ENCODE data around the gene ZNF385A.
A peak's percentile ranks its signal among the peaks of the same experiment; 100 is the strongest.

The ZNF385A gene

DNA sequence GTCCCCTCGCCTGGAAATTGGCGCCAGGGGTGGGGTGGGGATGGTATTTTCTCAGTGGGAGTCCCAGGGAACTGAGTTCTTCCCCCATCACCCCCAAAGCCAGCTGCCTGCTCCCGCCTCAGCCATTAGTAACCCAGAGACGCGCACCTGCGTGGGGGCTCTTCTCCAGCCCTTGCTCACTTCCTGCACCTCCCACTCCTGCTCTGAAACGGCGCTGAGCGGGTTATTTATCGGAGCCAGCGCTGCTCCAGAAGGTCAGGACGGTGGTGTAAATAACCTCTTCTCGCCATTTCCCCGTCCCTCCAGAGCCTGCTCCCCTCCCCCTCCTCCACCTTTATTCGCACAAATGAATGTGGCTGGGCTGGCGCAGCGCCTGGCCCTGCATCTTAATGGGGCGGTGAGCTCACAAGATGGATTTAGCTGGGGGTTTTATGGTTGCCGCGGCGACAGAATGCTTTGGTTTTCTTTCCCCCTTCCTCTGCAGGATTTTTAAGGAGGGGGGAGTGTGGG, 32.5 kb downstream of the ZNF385A start:
- Histone ChIP-seq H3K9me3 (ENCODE audit: insufficient read depth, low read length, severe bottlenecking) (no peaks in the 10 kb centered on the region), H3K4me3 (ENCODE audit: low read depth in 1 of 2, low read length in 2 of 2) (no peak overlapping the region), H4K20me1 (ENCODE audit: insufficient read depth, low read length) (no peaks in the 10 kb centered on the region), H3K4me1 (ENCODE audit: insufficient read depth, low read length) (peaks cover 6% of the 10 kb centered on the region; the same call in 1 of the 2 replicates), H3K27me3 (ENCODE audit: insufficient read depth, low read length, poor library complexity) (no peaks in the 10 kb centered on the region), H3K36me3 (ENCODE audit: insufficient read depth, low read length) (peaks cover 44% of the 10 kb centered on the region), H3K27ac (ENCODE audit: low read length) (no peak overlapping the region), H3K79me2 (ENCODE audit: insufficient read depth, low read length) (no peaks in the 10 kb centered on the region), H3K4me2 (ENCODE audit: insufficient read depth, low read length) (no peak overlapping the region), H2AFZ (ENCODE audit: low read depth, low read length) (no peak overlapping the region), H3K9ac (ENCODE audit: low read depth, low read length) (no peak overlapping the region)
- TF ChIP-seq CTCF (IDR thresholded peaks at IDR 0.05; ENCODE audit: borderline replicate concordance, extremely low read depth, low read length, poor library complexity, severe bottlenecking) (no peak), EZH2 (IDR thresholded peaks at IDR 0.05; ENCODE audit: borderline replicate concordance, low read depth, low read length, severe bottlenecking) (no peak)
- ATAC-seq (ENCODE audit: insufficient read depth, low read depth) (peak; percentile 46), DNase-seq (peak; percentile 32)

DNA sequence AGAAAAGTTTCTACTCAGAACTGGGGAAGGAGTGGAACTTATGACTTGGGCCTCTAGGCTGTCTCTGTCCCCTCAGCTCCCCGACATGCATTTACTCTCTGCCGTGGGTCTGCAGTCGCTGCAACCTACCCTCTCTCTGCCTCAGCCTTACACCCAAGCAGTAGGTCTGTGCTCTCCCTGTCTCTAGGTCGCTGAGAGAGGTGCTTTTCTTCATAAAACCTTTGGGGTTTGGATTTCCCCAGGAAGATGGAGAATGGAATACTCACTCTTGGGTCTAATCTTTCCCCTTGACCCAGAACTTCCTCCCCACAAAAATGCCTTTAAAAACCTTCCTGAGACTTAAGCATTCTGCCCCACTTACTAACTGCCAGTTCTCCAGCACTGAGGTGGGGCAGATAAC, 33.2 kb downstream of the ZNF385A start:
- Histone ChIP-seq H4K20me1 (ENCODE audit: insufficient read depth, low read length) (no peaks in the 10 kb centered on the region), H3K79me2 (ENCODE audit: insufficient read depth, low read length) (no peaks in the 10 kb centered on the region), H3K4me1 (ENCODE audit: insufficient read depth, low read length) (no peaks in the 10 kb centered on the region), H3K9ac (ENCODE audit: low read depth, low read length) (no peak overlapping the region), H2AFZ (ENCODE audit: low read depth, low read length) (no peak overlapping the region), H3K4me3 (ENCODE audit: low read depth in 1 of 2, low read length in 2 of 2) (no peak overlapping the region), H3K9me3 (ENCODE audit: insufficient read depth, low read length, severe bottlenecking) (no peaks in the 10 kb centered on the region), H3K27ac (ENCODE audit: low read length) (no peak overlapping the region), H3K36me3 (ENCODE audit: insufficient read depth, low read length) (peaks cover 51% of the 10 kb centered on the region), H3K27me3 (ENCODE audit: insufficient read depth, low read length, poor library complexity) (no peaks in the 10 kb centered on the region), H3K4me2 (ENCODE audit: insufficient read depth, low read length) (no peak overlapping the region)
- DNase-seq (no peak), ATAC-seq (ENCODE audit: insufficient read depth, low read depth) (no peak)
- no peak for TF ChIP-seq CTCF (IDR thresholded peaks at IDR 0.05; ENCODE audit: borderline replicate concordance, extremely low read depth, low read length, poor library complexity, severe bottlenecking)
- TF ChIP-seq EZH2 (IDR thresholded peaks at IDR 0.05; ENCODE audit: borderline replicate concordance, low read depth, low read length, severe bottlenecking), result no peak

DNA sequence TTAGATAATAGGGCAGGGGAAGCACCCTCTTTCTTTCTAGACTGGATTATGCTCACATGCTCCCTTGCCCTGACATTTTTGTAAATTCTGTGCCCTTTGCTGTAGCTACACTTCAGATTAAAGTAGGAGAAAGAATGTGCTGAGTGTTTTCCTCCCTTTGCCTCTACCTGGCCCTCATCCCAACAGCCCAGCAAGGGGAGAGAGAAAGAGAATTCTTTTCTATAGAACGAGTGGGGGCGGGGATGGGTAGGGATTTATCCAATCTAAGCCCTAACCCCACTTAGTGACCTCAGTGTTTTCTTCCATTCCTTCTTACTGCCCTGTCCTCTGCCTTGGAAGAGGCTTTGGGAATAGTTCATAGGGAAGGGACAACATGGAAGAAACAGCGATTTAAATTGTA, 33.8 kb downstream of the ZNF385A start:
- Histone ChIP-seq H3K4me2 (ENCODE audit: insufficient read depth, low read length) (no peak overlapping the region), H3K79me2 (ENCODE audit: insufficient read depth, low read length) (no peaks in the 10 kb centered on the region), H3K27me3 (ENCODE audit: insufficient read depth, low read length, poor library complexity) (no peaks in the 10 kb centered on the region), H3K36me3 (ENCODE audit: insufficient read depth, low read length) (peaks cover 56% of the 10 kb centered on the region), H3K4me1 (ENCODE audit: insufficient read depth, low read length) (no peaks in the 10 kb centered on the region), H3K9me3 (ENCODE audit: insufficient read depth, low read length, severe bottlenecking) (no peaks in the 10 kb centered on the region), H4K20me1 (ENCODE audit: insufficient read depth, low read length) (no peaks in the 10 kb centered on the region), H3K4me3 (ENCODE audit: low read depth in 1 of 2, low read length in 2 of 2) (no peak overlapping the region), H3K9ac (ENCODE audit: low read depth, low read length) (no peak overlapping the region), H2AFZ (ENCODE audit: low read depth, low read length) (no peak overlapping the region), H3K27ac (ENCODE audit: low read length) (no peak overlapping the region)
- ATAC-seq (ENCODE audit: insufficient read depth, low read depth), result no peak
- DNase-seq, result no peak
- TF ChIP-seq EZH2 (IDR thresholded peaks at IDR 0.05; ENCODE audit: borderline replicate concordance, low read depth, low read length, severe bottlenecking) (no peak), CTCF (IDR thresholded peaks at IDR 0.05; ENCODE audit: borderline replicate concordance, extremely low read depth, low read length, poor library complexity, severe bottlenecking) (no peak)

DNA sequence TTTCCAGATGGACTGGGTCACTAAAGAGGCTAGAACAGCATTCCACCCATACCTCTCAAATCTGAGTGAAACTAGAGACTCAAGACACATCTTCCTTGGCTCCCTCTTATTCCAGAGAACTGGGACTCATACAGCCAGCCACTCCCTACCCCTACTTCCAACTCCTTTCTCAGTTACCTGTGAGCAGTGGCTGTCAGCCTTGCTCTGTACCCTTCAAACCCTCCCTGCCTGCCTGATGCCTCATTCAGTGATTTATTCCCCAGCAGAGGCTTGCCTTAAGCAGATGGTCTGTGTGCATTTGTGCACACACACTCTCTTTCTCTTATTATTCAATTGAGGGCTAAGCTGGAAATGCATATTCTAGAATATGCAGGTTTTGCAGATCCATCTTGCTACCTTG, 34.9 kb downstream of the ZNF385A start:
- Histone ChIP-seq H3K9me3 (ENCODE audit: insufficient read depth, low read length, severe bottlenecking) (no peaks in the 10 kb centered on the region), H3K27me3 (ENCODE audit: insufficient read depth, low read length, poor library complexity) (no peaks in the 10 kb centered on the region), H3K27ac (ENCODE audit: low read length) (no peak overlapping the region), H4K20me1 (ENCODE audit: insufficient read depth, low read length) (no peaks in the 10 kb centered on the region), H3K79me2 (ENCODE audit: insufficient read depth, low read length) (no peaks in the 10 kb centered on the region), H3K4me2 (ENCODE audit: insufficient read depth, low read length) (no peak overlapping the region), H2AFZ (ENCODE audit: low read depth, low read length) (no peak overlapping the region), H3K4me3 (ENCODE audit: low read depth in 1 of 2, low read length in 2 of 2) (no peak overlapping the region), H3K9ac (ENCODE audit: low read depth, low read length) (no peak overlapping the region), H3K36me3 (ENCODE audit: insufficient read depth, low read length) (peaks cover 65% of the 10 kb centered on the region), H3K4me1 (ENCODE audit: insufficient read depth, low read length) (no peaks in the 10 kb centered on the region)
- ATAC-seq (ENCODE audit: insufficient read depth, low read depth) (no peak), DNase-seq (no peak)
- TF ChIP-seq EZH2 (IDR thresholded peaks at IDR 0.05; ENCODE audit: borderline replicate concordance, low read depth, low read length, severe bottlenecking), result no peak
- no peak for TF ChIP-seq CTCF (IDR thresholded peaks at IDR 0.05; ENCODE audit: borderline replicate concordance, extremely low read depth, low read length, poor library complexity, severe bottlenecking)

Data from DND-41 (cell line).